Measurements from ENCODE around the gene NOXO1. TPM values are rescaled to one million over a fixed set of nuclear protein-coding genes. Genes with fewer than 3 reads are reported as not detected.

Gene NOXO1
- total and polyA plus RNA-seq, 9 of the 15 experiments (the other 6 are each of a cell fraction or from before 2014, with no cell fraction given): not detected

GRCh38 chr16:1991948-1992703 is 10.9 kb upstream of the NOXO1 start (continued):
- TF ChIP-seq ZNF407 (IDR thresholded peaks at IDR 0.05; ENCODE audit: low read depth) (no peak), CBFA2T2 (conservative IDR thresholded peaks at IDR 0.05) (no peak), SREBF1 (IDR thresholded peaks at IDR 0.05; ENCODE audit: borderline replicate concordance, low read depth, low read length) (no peak), MYBL2 (IDR thresholded peaks at IDR 0.05; ENCODE audit: low read depth) (no peak), MYBL2 (CRISPR knock-in tag; IDR thresholded peaks at IDR 0.05; ENCODE audit: borderline replicate concordance) (no peak), ETV5 (CRISPR knock-in tag; IDR thresholded peaks at IDR 0.05; ENCODE audit: low read depth) (no peak), MCM5 (IDR thresholded peaks at IDR 0.05; ENCODE audit: low read depth) (no peak), COPS2 (conservative IDR thresholded peaks at IDR 0.05) (no peak), ZNF785 (CRISPR knock-in tag; IDR thresholded peaks at IDR 0.05) (no peak), KLF1 (tag; IDR thresholded peaks at IDR 0.05) (no peak), MED1 (CRISPR knock-in tag; IDR thresholded peaks at IDR 0.05; ENCODE audit: borderline replicate concordance) (no peak), DNMT1 (IDR thresholded peaks at IDR 0.05) (no peak), SMAD1 (IDR thresholded peaks at IDR 0.05; ENCODE audit: low read depth, low read length, partially characterized antibody) (no peak)
- TF ChIP-seq, protein P1, sequence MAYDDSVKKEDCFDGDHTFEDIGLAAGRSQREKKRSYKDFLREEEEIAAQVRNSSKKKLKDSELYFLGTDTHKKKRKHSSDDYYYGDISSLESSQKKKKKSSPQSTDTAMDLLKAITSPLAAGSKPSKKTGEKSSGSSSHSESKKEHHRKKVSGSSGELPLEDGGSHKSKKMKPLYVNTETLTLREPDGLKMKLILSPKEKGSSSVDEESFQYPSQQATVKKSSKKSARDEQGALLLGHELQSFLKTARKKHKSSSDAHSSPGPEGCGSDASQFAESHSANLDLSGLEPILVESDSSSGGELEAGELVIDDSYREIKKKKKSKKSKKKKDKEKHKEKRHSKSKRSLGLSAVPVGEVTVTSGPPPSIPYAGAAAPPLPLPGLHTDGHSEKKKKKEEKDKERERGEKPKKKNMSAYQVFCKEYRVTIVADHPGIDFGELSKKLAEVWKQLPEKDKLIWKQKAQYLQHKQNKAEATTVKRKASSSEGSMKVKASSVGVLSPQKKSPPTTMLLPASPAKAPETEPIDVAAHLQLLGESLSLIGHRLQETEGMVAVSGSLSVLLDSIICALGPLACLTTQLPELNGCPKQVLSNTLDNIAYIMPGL (CRISPR knock-in tag; IDR thresholded peaks at IDR 0.05): 0 out of 2 replicates have a peak, but pooled peaks have one; percentile 13
- TF ChIP-seq, protein P2, sequence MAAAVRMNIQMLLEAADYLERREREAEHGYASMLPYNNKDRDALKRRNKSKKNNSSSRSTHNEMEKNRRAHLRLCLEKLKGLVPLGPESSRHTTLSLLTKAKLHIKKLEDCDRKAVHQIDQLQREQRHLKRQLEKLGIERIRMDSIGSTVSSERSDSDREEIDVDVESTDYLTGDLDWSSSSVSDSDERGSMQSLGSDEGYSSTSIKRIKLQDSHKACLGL (CRISPR knock-in tag; IDR thresholded peaks at IDR 0.05; ENCODE audit: borderline replicate concordance, poor library complexity, severe bottlenecking): peak; percentile 31
- TF ChIP-seq, protein P3, sequence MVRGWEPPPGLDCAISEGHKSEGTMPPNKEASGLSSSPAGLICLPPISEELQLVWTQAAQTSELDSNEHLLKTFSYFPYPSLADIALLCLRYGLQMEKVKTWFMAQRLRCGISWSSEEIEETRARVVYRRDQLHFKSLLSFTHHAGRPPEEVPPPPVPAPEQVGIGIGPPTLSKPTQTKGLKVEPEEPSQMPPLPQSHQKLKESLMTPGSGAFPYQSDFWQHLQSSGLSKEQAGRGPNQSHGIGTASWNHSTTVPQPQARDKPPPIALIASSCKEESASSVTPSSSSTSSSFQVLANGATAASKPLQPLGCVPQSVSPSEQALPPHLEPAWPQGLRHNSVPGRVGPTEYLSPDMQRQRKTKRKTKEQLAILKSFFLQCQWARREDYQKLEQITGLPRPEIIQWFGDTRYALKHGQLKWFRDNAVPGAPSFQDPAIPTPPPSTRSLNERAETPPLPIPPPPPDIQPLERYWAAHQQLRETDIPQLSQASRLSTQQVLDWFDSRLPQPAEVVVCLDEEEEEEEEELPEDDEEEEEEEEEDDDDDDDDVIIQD (CRISPR knock-in tag; IDR thresholded peaks at IDR 0.05): no peak

All from K562 (cell line).